Ovary (tissue), 9 donors: Measurements from ENCODE around the gene CHFR. TPM values are rescaled to one million over a fixed set of nuclear protein-coding genes. Genes with fewer than 3 reads are reported as not detected.
"Not testable (repeated sequence)": the region's sequence is repeated elsewhere in the genome, so short reads cannot be mapped to it uniquely, and the experiment has no call there.

Source experiments
- DNase-seq, 5 donors: peaks; one replicate each; pipeline ENCODE4 v3.0.0-alpha.2; 2019 to 2020
- H3K27ac ChIP-seq, 2 donors: fragments of 200-600 bp; one replicate each; pipeline versions ENCODE4 v1.5.1 to v1.8.0; 2019 to 2022
- H3K27me3 ChIP-seq: fragments of 200-600 bp; one replicate; pipeline ENCODE4 v1.8.0; 2022
- H3K36me3 ChIP-seq: fragments of 200-600 bp; sonication (generic); one replicate; pipeline ENCODE4 v1.5.1; 2019
- H3K4me1 ChIP-seq: one replicate; pipeline ENCODE4 v1.8.1; 2013; ENCODE audit warnings: mild to moderate bottlenecking, moderate library complexity; ENCODE audit not compliant: insufficient read depth
- H3K4me3 ChIP-seq: fragments of 200-600 bp; sonication (generic); one replicate; pipeline ENCODE4 v1.5.1; 2017
- H3K9me3 ChIP-seq, 2 donors: fragments of 200-600 bp in 1 of 2; sonication (generic) in 1 of 2; one replicate each; pipeline versions ENCODE4 v1.5.1 to v1.8.1; 2013 to 2019; ENCODE audit warnings: mild to moderate bottlenecking in 1 of 2, moderate library complexity in 1 of 2
- CTCF ChIP-seq, 3 donors: fragments of 450-650 bp in 2 of 3; fragments of 200-600 bp in 1 of 3; IDR thresholded peaks; one replicate each; pipeline versions ENCODE4 v1.5.1 to v1.8.0; 2016 to 2022; ENCODE audit warnings: antibody characterized with exemption in 3 of 3, mild to moderate bottlenecking in 1 of 3
- EP300 ChIP-seq: sonication (generic); formaldehyde crosslinking; IDR thresholded peaks from one replicate; pipeline ENCODE4 v1.6.1; 2017; ENCODE audit warnings: antibody characterized with exemption
- POLR2A ChIP-seq: fragments of 450-650 bp; IDR thresholded peaks from one replicate; pipeline ENCODE4 v1.6.1; 2017; ENCODE audit warnings: antibody characterized with exemption, mild to moderate bottlenecking, moderate library complexity
- WGBS, 3 donors: extraction: QIAGEN DNeasy Blood & Tissue Kit in 1 of 3; methylation state at CpG; one replicate each; pipeline versions ENCODE4 v1.1.5 to v1.1.7; 2013 to 2017; 5-methylcytosine and 5-hydroxymethylcytosine counted together
- intact Hi-C, 4 donors: fragments of 100-400 bp; cut with DNase I; formaldehyde crosslinking; loops; one replicate each; pipeline versions ENCODE4 v1.11.0 to v1.15.1; 2022 to 2023
- polyA plus RNA-seq, 2 donors: library from polyadenylated mRNA; stranded (reverse); fragments of 200-250 nt in 1 of 2; fragments of 350-450 nt in 1 of 2; fragmentation: Illumina TruSeq in 1 of 2; extraction: RNeasy Lipid Tissue Mini Kit (QIAGEN cat#74804) in 1 of 2; gene quantifications; one replicate each; pipeline ENCODE4 v1.2.3, GENCODE V29; 2013 to 2014
- total RNA-seq, 7 donors: library from RNA; depleted of rRNA in 2 of 7; stranded (reverse); fragments of >200 nt in 2 of 7; fragmentation: NEBNext Ultra II Directional in 3 of 7; extraction: Animal tissue kit (Norgen Biotek cat#: 25700) in 3 of 7; gene quantifications; one replicate each; pipeline versions ENCODE4 v1.1.0 to v1.2.4, GENCODE V29; 2016 to 2023
- donor health status: DM: no; HTN: no; CAD: no; lungs with moderate emphysema.
- donor health status: DM: no; HTN: no; CAD: no.
- donor health status: Bipolar disorder and iron deficiency.
- donor health status: DM: yes; HTN: yes; CAD: no.
- donor health status: DM: no; HTN: no; CAD: no.
- donor health status: DM: yes; HTN: yes; CAD: no.

The CHFR gene
- total and polyA plus RNA-seq, 9 donors: 11.7 to 36.4 (median 17.5) TPM

GRCh38 chr12:132847363-132848356 lies 39.7 kb downstream of the CHFR start:
- Histone ChIP-seq H3K36me3 (no peaks in the 10 kb centered on the region), H3K27me3 (no peaks in the 10 kb centered on the region), H3K4me3 (no peak overlapping the region), H3K4me1 (no peaks in the 10 kb centered on the region), H3K9me3 (no peaks in the 10 kb centered on the region), H3K27ac (no peak overlapping the region)
- DNase-seq: no peak
- intact Hi-C loops: no loop called here
- 75 to 81% (median 78%) methylated on average over 30 of the region's 30 CpGs for WGBS, 3 donors
- no peak for TF ChIP-seq CTCF (IDR thresholded peaks at IDR 0.05)
- no peak for TF ChIP-seq EP300
- no peak for TF ChIP-seq POLR2A

- DNase-seq, H3K27ac ChIP-seq, H3K9me3 ChIP-seq, H3K4me3 ChIP-seq, H3K27me3 ChIP-seq, H3K36me3 ChIP-seq, H3K4me1 ChIP-seq, intact Hi-C loops: not testable (repeated sequence)
- 93 to 97% (median 94%) methylated on average over 11 of the region's 11 CpGs for WGBS, 3 donors
Observed at GRCh38 chr12:132844681-132845080, 42.7 kb downstream of the CHFR start.

GRCh38 chr12:132842449-132843045 lies 44.9 kb downstream of the CHFR start:
- Histone ChIP-seq H3K36me3 (no peaks in the 10 kb centered on the region), H3K4me3 (no peak overlapping the region), H3K9me3 (no peaks in the 10 kb centered on the region), H3K27ac (no peak overlapping the region), H3K4me1 (peaks cover 4% of the 10 kb centered on the region), H3K27me3 (no peaks in the 10 kb centered on the region)
- DNase-seq: no peak
- intact Hi-C loops: no loop called here
- no peak for TF ChIP-seq EP300
- no peak for TF ChIP-seq POLR2A
- no peak for TF ChIP-seq CTCF (IDR thresholded peaks at IDR 0.05)
- WGBS, 3 donors: 74 to 77% (median 75%) methylated on average over 21 of the region's 21 CpGs

GRCh38 chr12:132841151-132841550 lies 46.3 kb downstream of the CHFR start:
- H3K9me3 ChIP-seq: no peaks in the 10 kb centered on the region
- intact Hi-C loops: no loop called here
- DNase-seq: no peak
- no peak overlapping the region for H3K4me3 ChIP-seq
- 90 to 97% (median 95%) methylated on average over 15 of the region's 15 CpGs for WGBS, 3 donors
- no peak for TF ChIP-seq EP300
- no peak for TF ChIP-seq CTCF (IDR thresholded peaks at IDR 0.05)
- TF ChIP-seq POLR2A: no peak
- no peaks in the 10 kb centered on the region for H3K36me3 ChIP-seq
- no peak overlapping the region for H3K27ac ChIP-seq
- peaks cover 4% of the 10 kb centered on the region for H3K4me1 ChIP-seq
- H3K27me3 ChIP-seq: no peaks in the 10 kb centered on the region

- Histone ChIP-seq H3K27ac (no peak overlapping the region), H3K9me3 (no peaks in the 10 kb centered on the region), H3K4me3 (no peak overlapping the region), H3K36me3 (no peaks in the 10 kb centered on the region), H3K27me3 (no peaks in the 10 kb centered on the region), H3K4me1 (peaks cover 4% of the 10 kb centered on the region)
- no peak for DNase-seq
- intact Hi-C loops: no loop called here
- TF ChIP-seq EP300: no peak
- TF ChIP-seq POLR2A: no peak
- no peak for TF ChIP-seq CTCF (IDR thresholded peaks at IDR 0.05)
- 86 to 90% (median 90%) methylated on average over 20 of the region's 20 CpGs for WGBS, 3 donors
Observed at GRCh38 chr12:132840536-132840935, 46.9 kb downstream of the CHFR start.
